Endothelial cell of umbilical vein (primary cell): Measurements from ENCODE around the gene LRP1.

ENCODE experiments used
- CTCF ChIP-seq, 2 donors: IDR thresholded peaks; 1 replicate in 1 of 2; 2 replicates in 1 of 2; pipeline ENCODE4 v1.5.1; 2011; ENCODE audit warnings: low read length in 2 of 2, mild to moderate bottlenecking in 2 of 2, moderate library complexity in 2 of 2, control low read depth in 1 of 2, inconsistent platforms in 1 of 2, low read depth in 1 of 2; ENCODE audit not compliant: insufficient read depth in 1 of 2; ENCODE audit errors: extremely low read depth in 1 of 2
- EZH2 ChIP-seq: IDR thresholded peaks from 2 replicates; pipeline ENCODE4 v1.6.1; 2012; ENCODE audit warnings: borderline replicate concordance, low read depth, mild to moderate bottlenecking, moderate library complexity, low read length, inconsistent platforms; ENCODE audit not compliant: severe bottlenecking
- FOS ChIP-seq: IDR thresholded peaks from 2 replicates; pipeline ENCODE4 v1.6.1; 2011; ENCODE audit warnings: mild to moderate bottlenecking, low read length, moderate library complexity, borderline replicate concordance; ENCODE audit not compliant: insufficient read depth
- JUN ChIP-seq: IDR thresholded peaks from 2 replicates; pipeline ENCODE4 v1.6.1; 2011; ENCODE audit warnings: borderline replicate concordance, low read depth; ENCODE audit not compliant: insufficient read length, insufficient read depth
- MAX ChIP-seq: IDR thresholded peaks from 2 replicates; pipeline ENCODE4 v1.6.1; 2011; ENCODE audit not compliant: insufficient read depth, insufficient read length
- MYC ChIP-seq: IDR thresholded peaks from one replicate; pipeline ENCODE4 v1.6.1; 2011; ENCODE audit warnings: mild to moderate bottlenecking, low read depth, low read length
- POLR2A ChIP-seq: IDR thresholded peaks from 2 replicates; pipeline ENCODE4 v1.6.1; 2012; ENCODE audit warnings: low read depth, mild to moderate bottlenecking, control low read depth, low read length
- POLR2AphosphoS5 ChIP-seq: IDR thresholded peaks from 2 replicates; pipeline ENCODE4 v1.6.1; 2012; ENCODE audit warnings: low read depth, mild to moderate bottlenecking, control low read depth, low read length, moderate library complexity; ENCODE audit not compliant: insufficient read depth

DNA sequence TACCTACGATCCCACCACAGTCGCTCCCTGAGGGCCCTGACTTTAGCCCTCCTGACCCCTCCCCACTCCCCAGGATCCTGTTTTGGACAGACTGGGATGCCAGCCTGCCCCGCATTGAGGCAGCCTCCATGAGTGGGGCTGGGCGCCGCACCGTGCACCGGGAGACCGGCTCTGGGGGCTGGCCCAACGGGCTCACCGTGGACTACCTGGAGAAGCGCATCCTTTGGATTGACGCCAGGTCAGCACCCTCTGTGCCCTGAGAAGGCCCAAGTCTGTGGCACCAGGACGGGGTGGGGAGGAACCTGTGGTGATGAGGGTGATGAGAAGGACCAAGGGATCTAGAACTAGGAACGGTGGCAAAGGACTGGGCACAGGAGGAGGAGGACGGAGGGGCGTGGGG, 49.1 kb downstream of the LRP1 start:
- TF ChIP-seq JUN, result no peak
- TF ChIP-seq CTCF (IDR thresholded peaks at IDR 0.05; ENCODE audit: extremely low read depth in 1 of 2, insufficient read depth in 1 of 2, low read depth in 1 of 2, low read length in 2 of 2), result no peak
- no peak for TF ChIP-seq POLR2A
- no peak for TF ChIP-seq EZH2
- TF ChIP-seq MAX, result no peak
- TF ChIP-seq POLR2AphosphoS5, result no peak
- TF ChIP-seq FOS, result no peak
- no peak for TF ChIP-seq MYC
